Activated CD4-positive, alpha-beta T cell treated with anti-CD3 and anti-CD28 coated beads, Interleukin-2, amount 50 U/mL, for 48 hours (primary cell): ENCODE results near the gene DIDO1.
A peak's percentile ranks its signal among the peaks of the same experiment; 100 is the strongest.
"Not testable (repeated sequence)": the region's sequence is repeated elsewhere in the genome, so short reads cannot be mapped to it uniquely, and the experiment has no call there.

Source experiments
- DNase-seq, 2 experiments: peaks; one replicate each; pipeline ENCODE4 v3.0.0-alpha.2; 2020

DIDO1 gene

GRCh38 chr20:62925420-62926228 is 681 bp downstream of the DIDO1 start:
- DNase-seq: peak; percentile 48 to 57

DNA sequence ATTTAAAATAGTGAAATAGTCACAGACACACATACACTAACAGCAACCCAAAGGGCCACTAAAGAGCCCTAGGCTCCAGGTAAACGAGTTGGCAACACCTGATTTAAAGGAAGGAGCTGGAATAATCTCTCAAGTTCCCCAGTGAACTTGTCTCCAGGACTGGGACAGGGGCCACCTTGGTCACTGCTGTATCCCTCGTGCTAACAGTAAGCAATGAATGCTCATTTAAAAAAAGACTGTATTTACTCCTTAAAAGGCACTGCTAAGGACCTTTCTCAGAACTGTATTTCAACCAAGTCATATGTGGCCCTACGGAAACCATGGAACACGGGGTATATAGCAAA is 1.3 kb downstream of the DIDO1 start:
- DNase-seq: peak in 1 of 2 experiments; percentile 18

DNA sequence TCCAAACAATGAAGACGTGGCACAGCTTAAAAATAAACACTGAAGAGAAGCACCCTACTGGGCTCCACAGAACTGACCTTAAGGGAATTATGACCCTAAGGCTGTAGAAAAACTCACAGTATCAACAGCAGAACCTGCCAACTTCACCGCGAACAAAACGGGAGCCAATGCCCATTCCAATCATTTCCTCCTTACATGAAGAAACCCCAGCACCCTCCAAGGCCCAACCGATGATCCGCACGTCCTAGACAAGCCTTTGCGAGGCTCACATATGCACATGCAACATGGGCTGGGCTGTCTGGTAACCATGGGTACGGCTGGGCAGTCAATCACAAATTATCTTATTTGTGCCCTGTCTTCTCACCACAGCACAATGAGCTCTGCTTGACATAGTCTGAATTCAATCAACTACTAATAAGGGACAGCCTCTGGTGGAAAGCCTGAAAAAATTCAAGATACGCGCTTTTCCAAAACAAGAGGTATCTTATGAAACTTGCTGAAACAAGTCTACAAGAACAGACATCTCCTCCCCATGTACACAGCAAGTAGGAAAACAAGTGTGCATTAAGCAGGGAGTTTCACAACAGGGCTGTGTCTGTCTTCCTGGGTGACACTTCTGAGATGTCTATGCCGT is 1.7 kb downstream of the DIDO1 start:
- peak in 1 of 2 experiments; percentile 38 for DNase-seq

DNA sequence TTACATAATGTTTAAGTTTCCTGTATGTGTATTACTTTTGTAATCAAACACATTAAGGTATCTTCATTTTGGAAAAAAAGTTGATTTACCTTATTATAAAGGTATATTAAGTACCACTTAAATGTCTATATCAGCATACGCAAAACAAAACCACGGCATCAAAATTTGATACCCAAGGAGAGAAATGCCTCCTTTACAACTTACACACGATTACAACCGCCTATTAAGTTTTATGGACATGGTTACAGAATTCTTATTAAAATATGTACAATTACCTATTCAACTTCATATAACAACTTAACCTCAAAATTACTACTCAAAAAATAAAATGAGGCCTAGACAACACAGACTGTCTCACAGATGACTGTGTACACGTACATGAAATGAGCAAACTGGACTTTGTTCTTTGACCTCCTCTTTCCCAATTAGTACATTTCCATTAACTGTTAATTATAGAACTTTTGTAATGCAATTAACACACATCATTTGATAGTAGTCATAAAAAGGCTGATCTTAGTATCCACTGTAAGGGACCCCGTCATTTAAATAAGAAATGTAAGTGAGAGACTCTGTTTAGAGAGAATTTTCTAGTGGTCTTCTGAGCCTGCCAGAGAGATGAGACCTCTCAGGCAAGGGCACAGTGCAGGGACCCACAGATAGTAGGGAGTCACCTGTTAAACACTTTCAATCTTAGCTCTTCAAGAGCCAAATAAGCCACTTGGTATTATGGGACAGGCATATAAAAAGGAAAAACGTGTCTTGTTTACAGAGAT is 2.5 kb downstream of the DIDO1 start:
- no peak for DNase-seq

DNA sequence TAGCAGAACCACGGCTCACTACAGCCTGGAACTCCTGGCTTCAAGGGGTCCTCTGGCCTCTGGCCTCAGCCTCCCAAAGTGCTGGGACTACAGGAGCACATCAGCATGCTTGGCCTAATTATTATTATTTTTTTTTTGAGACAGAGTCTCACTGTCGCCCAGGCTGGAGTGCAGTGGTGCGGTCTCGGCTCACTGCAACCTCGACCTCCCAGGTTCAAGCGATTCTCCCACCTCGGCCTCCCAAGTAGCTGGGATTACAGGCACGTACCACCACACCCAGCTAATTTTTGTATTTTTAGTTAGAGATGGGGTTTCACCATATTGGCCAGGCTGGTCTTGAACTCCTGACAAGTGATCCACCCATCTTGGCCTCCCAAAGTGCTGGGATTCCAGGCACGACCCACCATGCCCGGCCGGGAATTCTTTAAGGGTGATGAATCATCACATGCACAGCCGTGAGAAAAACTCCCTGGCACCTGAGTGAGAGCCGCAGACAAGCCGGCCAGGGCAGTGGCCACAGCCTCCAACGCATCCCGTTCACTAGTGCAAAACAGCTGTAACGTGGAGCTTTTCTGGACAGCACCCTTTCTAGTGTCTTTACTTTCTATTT is 3.1 kb downstream of the DIDO1 start:
- DNase-seq: not testable (repeated sequence)

DNA sequence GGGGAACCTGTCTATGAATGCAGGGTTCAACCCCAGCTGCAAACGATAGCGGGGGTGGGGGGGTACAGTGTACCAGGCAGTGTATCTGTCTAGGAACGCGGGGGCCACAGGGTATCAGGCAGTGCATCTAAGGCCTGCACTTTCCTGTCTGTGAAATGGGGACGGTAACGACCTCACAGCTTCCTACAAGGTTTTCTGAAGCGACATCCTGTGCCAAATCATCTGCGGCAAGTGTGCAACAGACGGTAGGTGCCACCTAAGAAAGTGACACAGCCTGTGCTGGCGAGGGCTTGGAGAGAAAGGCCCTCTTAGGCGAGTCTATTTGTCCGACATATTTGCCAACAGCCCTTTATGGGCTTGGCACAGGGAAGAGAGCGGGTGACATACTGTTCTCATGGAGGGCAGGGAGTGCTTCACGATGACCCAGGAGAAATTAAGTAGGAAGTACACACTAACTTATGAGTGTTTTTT is 3.8 kb downstream of the DIDO1 start:
- DNase-seq: peak; percentile 47 to 59

DNA sequence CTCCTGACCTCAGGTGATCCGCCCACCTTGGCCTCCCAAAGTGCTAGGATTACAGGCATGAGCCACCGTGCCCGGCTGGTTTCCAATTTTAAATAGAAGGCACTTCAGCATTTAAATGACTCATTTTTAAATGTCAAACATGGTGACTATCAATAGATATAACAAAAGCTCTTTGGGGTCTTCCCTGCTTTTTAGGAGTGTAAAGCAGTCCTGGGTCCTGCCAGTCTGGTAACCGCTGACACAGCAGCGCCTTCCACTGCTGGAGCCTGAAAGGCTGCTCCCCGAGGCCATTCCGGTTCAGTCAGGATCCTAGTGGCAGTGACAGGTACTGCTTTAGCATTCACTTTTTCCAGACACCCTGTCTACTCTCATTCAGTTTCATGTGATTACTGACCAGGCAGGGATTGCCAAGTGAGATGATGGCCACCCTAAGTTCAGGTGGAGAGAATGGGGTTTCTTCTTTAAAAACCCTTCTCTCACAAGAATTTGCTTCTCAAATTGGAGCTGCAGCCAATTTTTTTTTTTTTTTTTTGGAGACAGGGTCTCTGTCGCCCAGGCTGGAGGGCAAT is 5.1 kb downstream of the DIDO1 start:
- peak; percentile 61 to 73 for DNase-seq

GRCh38 chr20:62920039-62920645 is 6.2 kb downstream of the DIDO1 start:
- DNase-seq: no peak

GRCh38 chr20:62918831-62919230 is 7.5 kb downstream of the DIDO1 start:
- DNase-seq: peak; percentile 53 to 66

DNA sequence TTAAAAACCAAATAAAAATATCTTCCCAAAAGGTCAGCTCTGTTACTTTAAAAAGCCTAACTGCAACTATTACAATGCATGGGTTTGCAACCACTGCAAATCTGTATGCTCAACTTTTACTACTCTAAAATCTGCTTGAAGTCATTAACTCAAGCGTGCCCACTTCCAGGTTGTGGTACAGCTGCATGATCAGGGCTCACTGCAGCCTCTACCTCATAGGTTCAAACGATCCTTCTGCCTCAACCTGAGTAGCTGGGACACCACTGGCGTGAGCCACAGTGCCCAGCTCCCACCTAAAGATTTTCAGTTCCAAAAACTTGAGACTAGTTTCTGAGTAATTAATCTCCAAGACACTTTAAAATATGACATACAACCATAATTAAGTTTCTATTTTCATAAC is 8.2 kb downstream of the DIDO1 start:
- peak in 1 of 2 experiments; percentile 49 for DNase-seq

GRCh38 chr20:62917720-62918119 is 8.6 kb downstream of the DIDO1 start:
- DNase-seq: no peak

DNA sequence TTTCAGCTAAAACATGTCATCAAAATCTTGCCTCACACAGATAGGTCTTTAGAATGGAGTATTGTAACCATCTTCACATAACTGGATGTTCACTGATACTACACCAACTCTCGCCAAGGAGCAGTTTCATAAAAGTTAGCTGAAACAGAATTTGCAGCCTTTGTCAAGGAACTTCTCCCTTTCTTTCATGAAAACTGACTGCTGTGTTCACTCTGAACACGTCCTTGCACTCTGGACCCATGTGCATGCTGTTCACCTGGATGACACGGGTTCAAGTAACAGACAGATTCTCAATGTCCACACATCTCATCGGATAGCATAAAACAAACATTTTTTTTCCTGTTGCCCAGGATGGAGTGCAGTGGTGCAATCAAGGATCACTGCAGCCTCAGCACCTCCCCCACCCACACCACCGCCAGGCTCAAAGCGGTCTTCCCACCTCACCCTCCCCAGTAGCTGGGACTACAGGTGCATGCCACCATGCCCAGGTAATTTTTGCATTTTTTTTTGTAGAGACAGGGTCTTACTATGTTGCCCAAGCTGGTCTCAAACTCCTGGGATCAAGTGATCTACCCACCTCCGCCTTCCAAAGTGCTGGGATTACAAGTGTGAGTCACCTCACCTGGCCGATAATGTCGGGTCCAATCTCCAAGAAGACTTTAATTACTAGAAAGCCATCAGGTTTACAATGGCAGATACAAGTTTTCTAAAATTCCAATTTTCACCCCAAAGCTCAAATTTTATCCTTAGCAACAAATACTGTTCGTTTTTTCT is 9.4 kb downstream of the DIDO1 start:
- DNase-seq: no peak

GRCh38 chr20:62914970-62915457 is 11.3 kb downstream of the DIDO1 start:
- no peak for DNase-seq

DNA sequence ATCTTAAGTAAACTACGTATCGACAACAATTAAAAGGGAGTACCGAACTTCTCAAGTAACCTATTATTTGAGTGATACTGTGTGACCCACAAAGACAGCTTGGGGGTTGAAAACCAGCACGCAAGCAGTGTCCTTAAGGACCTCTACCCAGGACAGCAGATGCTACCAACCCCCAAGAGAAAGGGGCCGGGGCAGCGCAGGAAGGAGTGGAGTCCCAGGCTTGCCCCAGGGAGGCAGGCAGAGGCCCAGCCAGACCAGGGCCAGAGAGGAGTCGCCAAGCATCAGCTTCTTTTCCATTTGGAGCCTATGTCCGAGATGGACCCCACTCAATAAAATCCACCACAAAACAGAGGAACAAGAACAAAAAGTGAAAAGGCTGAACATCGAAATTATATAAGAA is 11.9 kb downstream of the DIDO1 start:
- no peak for DNase-seq

DNA sequence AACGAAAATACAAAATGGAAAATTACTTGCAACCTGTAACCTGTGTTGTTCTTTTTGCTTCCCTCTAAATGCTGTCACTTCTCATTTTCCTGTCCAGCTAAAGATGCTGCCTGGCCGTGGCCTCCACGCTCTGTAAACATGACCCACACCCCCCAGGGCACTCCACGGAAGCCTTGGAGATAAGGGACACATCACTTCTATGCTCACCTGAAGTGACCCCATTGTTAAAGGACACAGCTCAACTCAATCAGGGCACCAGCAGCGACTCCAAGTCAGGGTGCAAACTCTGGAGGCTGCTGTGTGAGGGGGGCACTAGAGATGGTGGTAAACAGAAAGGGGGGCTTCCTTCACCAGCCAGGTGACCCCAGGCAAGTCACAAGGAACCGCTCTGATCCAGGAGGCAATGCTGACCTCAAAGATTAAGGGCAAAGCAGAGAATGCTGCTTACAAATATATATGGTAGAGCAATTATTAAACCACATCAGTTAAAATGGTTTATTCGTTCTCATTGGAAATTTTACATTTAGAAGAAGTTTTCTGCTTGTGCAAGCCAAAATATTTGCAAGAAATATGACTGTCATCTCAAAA is 13.2 kb downstream of the DIDO1 start:
- DNase-seq: no peak

GRCh38 chr20:62911701-62912280 is 14.5 kb downstream of the DIDO1 start:
- no peak for DNase-seq

DNA sequence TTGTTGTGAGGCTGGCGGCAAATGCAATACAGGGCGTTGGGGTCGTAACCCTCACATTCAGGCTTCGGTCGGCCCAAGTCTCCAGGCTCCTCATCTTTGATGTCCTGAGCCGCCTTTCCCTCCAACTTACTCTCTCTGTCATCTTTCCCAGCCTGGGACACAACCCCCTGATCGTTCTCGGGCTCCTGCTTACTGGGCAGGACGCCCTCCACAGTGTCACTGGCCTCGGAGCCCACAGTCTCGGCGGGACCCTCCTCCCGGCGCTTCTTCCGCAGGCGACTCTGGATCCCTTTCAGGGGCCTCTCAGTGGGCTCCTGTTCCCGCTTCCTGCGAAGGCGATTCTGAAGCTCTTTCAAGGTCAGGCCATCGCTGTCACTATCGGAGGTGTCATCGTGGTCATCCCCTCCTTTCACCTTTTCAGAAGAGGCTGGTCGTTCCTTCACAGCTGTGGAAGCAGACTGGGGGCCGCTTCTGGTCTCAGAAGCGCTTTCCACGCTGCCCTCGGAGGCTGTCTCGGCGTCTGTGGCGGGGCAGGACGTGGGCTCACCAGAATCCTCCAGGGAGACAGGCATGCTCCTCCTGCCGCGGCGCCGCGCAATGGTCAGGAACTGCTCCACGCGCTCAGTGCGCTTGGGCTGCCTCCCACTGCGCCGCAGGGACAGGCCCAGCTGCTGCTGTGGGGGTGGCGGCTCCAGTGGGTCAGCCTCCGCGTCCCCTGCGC is 15.4 kb downstream of the DIDO1 start:
- no peak for DNase-seq

DNA sequence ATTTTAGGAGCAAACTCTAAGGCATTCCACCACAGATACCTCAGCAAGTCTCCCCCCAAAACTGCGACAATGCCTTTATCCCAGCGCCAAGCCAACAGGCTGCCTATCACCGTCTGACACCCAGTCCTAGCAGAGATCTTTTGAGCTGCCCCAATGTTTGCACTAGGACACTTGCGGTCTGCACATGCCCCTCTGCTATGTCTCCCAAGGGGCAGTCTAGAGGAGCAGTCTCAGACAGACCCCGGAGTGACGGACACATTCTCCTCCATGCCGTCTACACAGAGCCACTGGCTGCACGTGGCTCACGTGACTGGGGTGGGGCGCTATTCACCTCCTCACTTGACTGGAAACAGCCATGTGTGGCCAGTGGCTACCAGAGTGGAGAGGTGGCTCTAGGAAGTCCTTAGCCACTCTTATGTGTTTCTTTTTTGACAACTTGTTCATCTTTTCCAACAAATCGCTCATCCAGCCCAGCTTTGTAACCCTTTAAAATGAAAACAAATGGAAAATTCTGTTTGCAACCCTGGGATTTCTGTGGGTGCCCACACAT is 16.0 kb downstream of the DIDO1 start:
- no peak for DNase-seq

GRCh38 chr20:62908971-62909791 is 17.1 kb downstream of the DIDO1 start:
- no peak for DNase-seq
